SK-N-MC (cell line): Measurements from ENCODE around the gene CCDC51.

Experiments used
- DNase-seq: peaks from one replicate; pipeline ENCODE4 v3.0.0-alpha.2; 2011; ENCODE audit warnings: low read depth, low spot score
- H3K27ac ChIP-seq: fragments of 200-600 bp; sonication (generic); 2 replicates; pipeline ENCODE4 v1.5.1; 2016; ENCODE audit warnings: mixed run types
- H3K36me3 ChIP-seq: fragments of 200-600 bp; sonication (generic); 2 replicates; pipeline ENCODE4 v1.6.1; 2017; ENCODE audit warnings: antibody characterized with exemption, low read length, mixed read lengths; ENCODE audit not compliant: insufficient read depth
- H3K4me3 ChIP-seq: fragments of 200-600 bp; sonication (generic); 2 replicates; pipeline ENCODE4 v1.5.1; 2016
- H3K9ac ChIP-seq: fragments of 200-600 bp; sonication (generic); 2 replicates; pipeline ENCODE4 v1.8.0; 2017; ENCODE audit warnings: mixed run types, mixed read lengths; ENCODE audit not compliant: insufficient read length
- H3K9me3 ChIP-seq: fragments of 200-600 bp; sonication (generic); 2 replicates; pipeline ENCODE4 v1.6.1; 2017; ENCODE audit warnings: low read depth, mild to moderate bottlenecking, antibody characterized with exemption, low read length, moderate library complexity, mixed read lengths
- EZH2 ChIP-seq: fragments of 200-600 bp; sonication (generic); IDR thresholded peaks from one replicate; pipeline ENCODE4 v1.6.1; 2017; ENCODE audit warnings: antibody characterized with exemption
- FOXP2 ChIP-seq: optimal IDR thresholded peaks from 2 replicates; pipeline ENCODE3; 2011; ENCODE audit warnings: mild to moderate bottlenecking, moderate library complexity; ENCODE audit not compliant: insufficient read depth; ENCODE audit errors: extremely low read length, control extremely low read depth
- POLR2AphosphoS5 ChIP-seq: IDR thresholded peaks from 2 replicates; pipeline ENCODE4 v1.6.1; 2012; ENCODE audit warnings: mild to moderate bottlenecking, low read depth, low read length, borderline replicate concordance

Gene CCDC51

GRCh38 chr3:48397767-48398681 lies 41.9 kb downstream of the CCDC51 start:
- Histone ChIP-seq H3K36me3 (no peaks in the 10 kb centered on the region), H3K4me3 (no peak overlapping the region), H3K27ac (no peak overlapping the region), H3K9me3 (no peaks in the 10 kb centered on the region), H3K9ac (no peak overlapping the region)
- DNase-seq, result no peak
- TF ChIP-seq POLR2AphosphoS5 (no peak), FOXP2 (no peak)

GRCh38 chr3:48395714-48396113 lies 44.2 kb downstream of the CCDC51 start:
- TF ChIP-seq POLR2AphosphoS5, result no peak
- no peak for TF ChIP-seq EZH2
- H3K4me3 ChIP-seq, result no peak overlapping the region
- no peaks in the 10 kb centered on the region for H3K36me3 ChIP-seq
- H3K9ac ChIP-seq, result no peak overlapping the region
- H3K27ac ChIP-seq, result no peak overlapping the region
- H3K9me3 ChIP-seq, result no peaks in the 10 kb centered on the region
- DNase-seq, result no peak

GRCh38 chr3:48394391-48394790 lies 45.5 kb downstream of the CCDC51 start:
- Histone ChIP-seq H3K9ac (no peak overlapping the region), H3K4me3 (no peak overlapping the region), H3K27ac (no peak overlapping the region), H3K36me3 (no peaks in the 10 kb centered on the region), H3K9me3 (no peaks in the 10 kb centered on the region)
- no peak for DNase-seq
- no peak for TF ChIP-seq POLR2AphosphoS5

- no peak for DNase-seq
- Histone ChIP-seq H3K9ac (no peak overlapping the region), H3K9me3 (no peaks in the 10 kb centered on the region), H3K27ac (no peak overlapping the region), H3K36me3 (no peaks in the 10 kb centered on the region), H3K4me3 (no peak overlapping the region)
- TF ChIP-seq EZH2, result no peak
- no peak for TF ChIP-seq FOXP2
- no peak for TF ChIP-seq POLR2AphosphoS5
Observed at GRCh38 chr3:48388966-48389365, 51.0 kb downstream of the CCDC51 start.

- Histone ChIP-seq H3K4me3 (no peak overlapping the region), H3K9me3 (no peaks in the 10 kb centered on the region), H3K27ac (no peak overlapping the region), H3K9ac (no peak overlapping the region), H3K36me3 (no peaks in the 10 kb centered on the region)
- no peak for DNase-seq
- no peak for TF ChIP-seq EZH2
- no peak for TF ChIP-seq POLR2AphosphoS5
- no peak for TF ChIP-seq FOXP2
Observed at GRCh38 chr3:48387634-48388033, 52.3 kb downstream of the CCDC51 start.
